GM12865 (cell line): ENCODE results near the gene OR8B3.

Experiments
- DNase-seq: peaks from one replicate; pipeline ENCODE4 v3.0.0; 2010; ENCODE audit warnings: low read depth
- H3K4me3 ChIP-seq: 2 replicates; pipeline ENCODE4 v1.5.1; 2011; ENCODE audit warnings: mild to moderate bottlenecking, low read depth, low read length, control low read depth
- TF ChIP-seq, protein P1 (sequence below): IDR thresholded peaks from 2 replicates; pipeline ENCODE4 v1.5.1; 2011; ENCODE audit warnings: low read length, control low read depth, low read depth, inconsistent platforms; ENCODE audit not compliant: insufficient read depth; ENCODE audit errors: missing control alignments

The OR8B3 gene

DNA sequence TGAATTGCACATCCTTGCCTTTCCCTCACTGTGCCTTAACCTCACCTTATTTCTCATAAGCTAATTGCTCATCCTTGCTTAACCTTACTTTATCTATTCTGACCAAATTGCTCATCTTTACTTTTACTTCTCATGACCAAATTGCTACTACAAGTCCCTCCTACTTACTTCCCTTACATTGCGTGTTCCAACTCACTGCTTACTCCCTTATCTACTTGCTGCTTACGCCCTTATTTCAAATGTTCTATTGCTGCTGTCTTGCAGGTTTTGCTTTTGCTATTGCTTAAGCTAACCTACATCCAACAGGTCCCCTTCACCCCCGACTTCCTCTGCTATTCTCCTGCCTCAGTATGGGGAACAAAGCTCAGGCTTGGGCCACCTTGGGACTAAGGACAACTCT, 22.5 kb downstream of the OR8B3 start:
- TF ChIP-seq, protein P1, sequence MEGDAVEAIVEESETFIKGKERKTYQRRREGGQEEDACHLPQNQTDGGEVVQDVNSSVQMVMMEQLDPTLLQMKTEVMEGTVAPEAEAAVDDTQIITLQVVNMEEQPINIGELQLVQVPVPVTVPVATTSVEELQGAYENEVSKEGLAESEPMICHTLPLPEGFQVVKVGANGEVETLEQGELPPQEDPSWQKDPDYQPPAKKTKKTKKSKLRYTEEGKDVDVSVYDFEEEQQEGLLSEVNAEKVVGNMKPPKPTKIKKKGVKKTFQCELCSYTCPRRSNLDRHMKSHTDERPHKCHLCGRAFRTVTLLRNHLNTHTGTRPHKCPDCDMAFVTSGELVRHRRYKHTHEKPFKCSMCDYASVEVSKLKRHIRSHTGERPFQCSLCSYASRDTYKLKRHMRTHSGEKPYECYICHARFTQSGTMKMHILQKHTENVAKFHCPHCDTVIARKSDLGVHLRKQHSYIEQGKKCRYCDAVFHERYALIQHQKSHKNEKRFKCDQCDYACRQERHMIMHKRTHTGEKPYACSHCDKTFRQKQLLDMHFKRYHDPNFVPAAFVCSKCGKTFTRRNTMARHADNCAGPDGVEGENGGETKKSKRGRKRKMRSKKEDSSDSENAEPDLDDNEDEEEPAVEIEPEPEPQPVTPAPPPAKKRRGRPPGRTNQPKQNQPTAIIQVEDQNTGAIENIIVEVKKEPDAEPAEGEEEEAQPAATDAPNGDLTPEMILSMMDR: no peak
- H3K4me3 ChIP-seq: no peak overlapping the region
- no peak for DNase-seq

- DNase-seq: no peak
- H3K4me3 ChIP-seq: no peak overlapping the region
- TF ChIP-seq, protein P1: no peak
Observed at GRCh38 chr11:124359566-124359965, 39.3 kb downstream of the OR8B3 start.

GRCh38 chr11:124346311-124346955, 52.4 kb downstream of the OR8B3 start:
- H3K4me3 ChIP-seq: no peak overlapping the region
- TF ChIP-seq, protein P1: no peak

More at GRCh38 chr11:124346311-124346955, 52.4 kb downstream of the OR8B3 start:
- no peak for DNase-seq
